IMR-90 (cell line): ENCODE data around the gene BARX1.

Experiments used
- BHLHE40 ChIP-seq: fragments of 150-350 bp; IDR thresholded peaks from 2 replicates; pipeline ENCODE4 v1.6.1; 2016; ENCODE audit warnings: mild to moderate bottlenecking, low read depth, low read length
- CEBPB ChIP-seq: IDR thresholded peaks from 2 replicates; pipeline ENCODE4 v1.6.1; 2012; ENCODE audit warnings: low read depth, low read length, improper control_type of control experiment
- CTCF ChIP-seq: conservative IDR thresholded peaks from 2 replicates; pipeline ENCODE4 v1.5.1; 2012; ENCODE audit warnings: mild to moderate bottlenecking, low read depth, low read length, improper control_type of control experiment
- MAZ ChIP-seq: IDR thresholded peaks from 2 replicates; pipeline ENCODE4 v1.6.1; 2012; ENCODE audit warnings: low read depth, mild to moderate bottlenecking, low read length, improper control_type of control experiment, moderate library complexity, borderline replicate concordance
- MXI1 ChIP-seq: IDR thresholded peaks from 2 replicates; pipeline ENCODE4 v1.6.1; 2012; ENCODE audit warnings: low read depth, mild to moderate bottlenecking, low read length, moderate library complexity, borderline replicate concordance
- POLR2A ChIP-seq: IDR thresholded peaks from 2 replicates; pipeline ENCODE4 v1.6.1; 2012; ENCODE audit warnings: mild to moderate bottlenecking, low read depth, low read length
- RAD21 ChIP-seq: IDR thresholded peaks from 2 replicates; pipeline ENCODE4 v1.6.1; 2012; ENCODE audit warnings: low read length, improper control_type of control experiment
- RCOR1 ChIP-seq: IDR thresholded peaks from 2 replicates; pipeline ENCODE4 v1.6.1; 2012; ENCODE audit warnings: mild to moderate bottlenecking, low read length, improper control_type of control experiment; ENCODE audit not compliant: insufficient replicate concordance
- RFX5 ChIP-seq: IDR thresholded peaks from 2 replicates; pipeline ENCODE4 v1.8.0; 2012; ENCODE audit warnings: low read depth, mild to moderate bottlenecking, low read length, moderate library complexity
- TF ChIP-seq, protein P1 (sequence below): fragments of 150-350 bp; IDR thresholded peaks from 2 replicates; pipeline ENCODE4 v1.6.1; 2016; ENCODE audit warnings: low read depth, mild to moderate bottlenecking, low read length, moderate library complexity, borderline replicate concordance

- no peak for TF ChIP-seq CTCF
- TF ChIP-seq POLR2A = no peak
- TF ChIP-seq MAZ = no peak
- no peak for TF ChIP-seq RFX5
- no peak for TF ChIP-seq RAD21
- no peak for TF ChIP-seq BHLHE40
- TF ChIP-seq CEBPB = no peak
- TF ChIP-seq, protein P1, sequence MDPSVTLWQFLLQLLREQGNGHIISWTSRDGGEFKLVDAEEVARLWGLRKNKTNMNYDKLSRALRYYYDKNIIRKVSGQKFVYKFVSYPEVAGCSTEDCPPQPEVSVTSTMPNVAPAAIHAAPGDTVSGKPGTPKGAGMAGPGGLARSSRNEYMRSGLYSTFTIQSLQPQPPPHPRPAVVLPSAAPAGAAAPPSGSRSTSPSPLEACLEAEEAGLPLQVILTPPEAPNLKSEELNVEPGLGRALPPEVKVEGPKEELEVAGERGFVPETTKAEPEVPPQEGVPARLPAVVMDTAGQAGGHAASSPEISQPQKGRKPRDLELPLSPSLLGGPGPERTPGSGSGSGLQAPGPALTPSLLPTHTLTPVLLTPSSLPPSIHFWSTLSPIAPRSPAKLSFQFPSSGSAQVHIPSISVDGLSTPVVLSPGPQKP = no peak
- TF ChIP-seq RCOR1 = no peak
- no peak for TF ChIP-seq MXI1
These were observed 43.2 kb downstream of the BARX1 start for GRCh38 chr9:93911801-93912554.
